HCT116 (cell line): ENCODE data around the gene MED13L. TPM values are rescaled to one million over a fixed set of nuclear protein-coding genes. Genes with fewer than 3 reads are reported as not detected.

Experiments
- ATAC-seq: fragments of 200-7000 bp; cut with Tn5 transposase; 2 replicates; pipeline ENCODE4 v1.9.1; 2020; ENCODE audit warnings: mild to moderate bottlenecking, moderate library complexity
- BruUV-seq: library from RNA; stranded (reverse); fragments of 400-500 nt; replicated peaks from 2 replicates; lab custom pipeline; 2021; lab: Mats Ljungman, UMichigan
- CTCF ChIA-PET: fragments of 300-600 bp; sonication (Branson Sonifier 250); formaldehyde crosslinking; loops from one replicate; lab custom pipeline; 2021; ENCODE audit warnings: antibody characterized with exemption; lab: Charles Lee
- POLR2A ChIA-PET: fragments of 300-600, 350-600 bp; sonication (Branson Sonifier 250); formaldehyde crosslinking; loops from one replicate; lab custom pipeline; 2021; ENCODE audit warnings: antibody characterized with exemption; lab: Charles Lee
- RAD21 ChIA-PET, 2 experiments: fragments of 300-600 bp; sonication (Branson Sonifier 250); formaldehyde crosslinking; loops; one replicate each; lab custom pipeline; 2023; ENCODE audit warnings: low total read pairs in 2 of 2; ENCODE audit not compliant: uncharacterized antibody in 2 of 2, unreplicated experiment in 2 of 2, low non-redundant PET in 1 of 2; lab: Charles Lee
- DNase-seq: peaks from one replicate; pipeline ENCODE4 v3.0.0-alpha.2; 2010; ENCODE audit warnings: low read depth, low spot score
- H2AFZ ChIP-seq: fragments of 200-600 bp; shearing (Covaris generic), sonication (generic); 2 replicates; pipeline ENCODE4 v1.6.1; 2017; ENCODE audit warnings: low read depth, mixed run types, mixed read lengths, antibody characterized with exemption, low read length; ENCODE audit not compliant: poor library complexity, severe bottlenecking
- H3K27ac ChIP-seq: 2 replicates; pipeline ENCODE4 v1.5.1; 2012; ENCODE audit warnings: low read depth, low read length
- H3K27me3 ChIP-seq: fragments of 200-600 bp; sonication (generic); 2 replicates; pipeline ENCODE4 v1.6.1; 2016; ENCODE audit warnings: mixed run types, low read length, mixed read lengths; ENCODE audit not compliant: insufficient read depth
- H3K36me3 ChIP-seq, 2 experiments: fragments of 200-500 bp in 1 of 2; fragments of 200-600 bp in 1 of 2; sonication (Bioruptor generic) in 1 of 2; sonication (generic) in 1 of 2; 2 replicates each; pipeline versions ENCODE4 v1.5.1 to v1.6.1; 2014 to 2016; ENCODE audit warnings: low read length in 2 of 2, inconsistent platforms in 1 of 2, mixed read lengths in 1 of 2, mixed run types in 1 of 2; ENCODE audit not compliant: insufficient read depth in 2 of 2, control insufficient read depth in 1 of 2
- H3K4me1 ChIP-seq, 2 experiments: fragments of 200-600 bp in 1 of 2; sonication (generic) in 1 of 2; 2 replicates each; pipeline versions ENCODE4 v1.5.1 to v1.6.1; 2012 to 2017; ENCODE audit warnings: low read length in 2 of 2, inconsistent platforms in 1 of 2, mild to moderate bottlenecking in 1 of 2, mixed read lengths in 1 of 2, mixed run types in 1 of 2, moderate library complexity in 1 of 2; ENCODE audit not compliant: insufficient read depth in 2 of 2, control insufficient read depth in 1 of 2
- H3K4me2 ChIP-seq: fragments of 200-600 bp; sonication (generic); 2 replicates; pipeline ENCODE4 v1.6.1; 2017; ENCODE audit warnings: mixed run types, low read length, mixed read lengths
- H3K4me3 ChIP-seq, 2 experiments: fragments of 200-600 bp in 1 of 2; sonication (generic) in 1 of 2; replicated peaks in 1 of 2; 2 replicates each; pipeline ENCODE4 v1.5.1; 2011 to 2016; ENCODE audit warnings: low read length in 2 of 2, control low read depth in 1 of 2, low read depth in 1 of 2, mild to moderate bottlenecking in 1 of 2, mixed read lengths in 1 of 2, mixed run types in 1 of 2
- H3K79me2 ChIP-seq: fragments of 200-600 bp; sonication (generic); 2 replicates; pipeline ENCODE4 v1.6.1; 2017; ENCODE audit warnings: mild to moderate bottlenecking, mixed run types, low read length, moderate library complexity, mixed read lengths; ENCODE audit not compliant: insufficient read depth
- H3K9ac ChIP-seq: fragments of 200-600 bp; sonication (generic); 2 replicates; pipeline ENCODE4 v1.6.1; 2016; ENCODE audit warnings: low read length, mixed read lengths
- H3K9me2 ChIP-seq: fragments of 200-600 bp; sonication (generic), shearing (Covaris generic); 2 replicates; pipeline ENCODE4 v1.6.1; 2017; ENCODE audit warnings: mixed run types, mild to moderate bottlenecking, moderate library complexity; ENCODE audit not compliant: insufficient read depth
- H3K9me3 ChIP-seq, 2 experiments: fragments of 200-500 bp in 1 of 2; fragments of 200-600 bp in 1 of 2; sonication (Bioruptor generic) in 1 of 2; sonication (generic) in 1 of 2; 2 replicates each; pipeline ENCODE4 v1.6.1; 2014 to 2017; ENCODE audit warnings: low read length in 2 of 2, mixed read lengths in 2 of 2, inconsistent platforms in 1 of 2, low read depth in 1 of 2, mild to moderate bottlenecking in 1 of 2, mixed run types in 1 of 2, moderate library complexity in 1 of 2; ENCODE audit not compliant: control insufficient read depth in 1 of 2, insufficient read depth in 1 of 2
- H4K20me1 ChIP-seq: fragments of 200-600 bp; sonication (generic), shearing (Covaris generic); 2 replicates; pipeline ENCODE4 v1.6.1; 2017; ENCODE audit warnings: mixed run types, mild to moderate bottlenecking, moderate library complexity; ENCODE audit not compliant: insufficient read depth
- CBX3 ChIP-seq: IDR thresholded peaks from 2 replicates; pipeline ENCODE4 v1.6.1; 2012; ENCODE audit warnings: low read depth
- CEBPB ChIP-seq: IDR thresholded peaks from 2 replicates; pipeline ENCODE4 v1.6.1; 2012; ENCODE audit warnings: low read depth
- EGR1 ChIP-seq: IDR thresholded peaks from 2 replicates; pipeline ENCODE4 v1.6.1; 2012; ENCODE audit warnings: low read depth
- EZH2phosphoT487 ChIP-seq: fragments of 200-600 bp; IDR thresholded peaks from 2 replicates; pipeline ENCODE4 v1.6.1; 2018; ENCODE audit warnings: antibody characterized with exemption, borderline replicate concordance
- MAX ChIP-seq: IDR thresholded peaks from 2 replicates; pipeline ENCODE4 v1.6.1; 2012
- POLR2A ChIP-seq: IDR thresholded peaks from 2 replicates; pipeline ENCODE4 v1.7.0; 2011; ENCODE audit warnings: borderline replicate concordance; ENCODE audit not compliant: insufficient read depth, insufficient read length; ENCODE audit errors: extremely low read depth
- POLR2AphosphoS5 ChIP-seq: IDR thresholded peaks from 2 replicates; pipeline ENCODE4 v1.6.1; 2011; ENCODE audit warnings: mild to moderate bottlenecking, low read depth, low read length, moderate library complexity
- REST ChIP-seq: IDR thresholded peaks from 2 replicates; pipeline ENCODE4 v1.6.1; 2012; ENCODE audit warnings: low read depth
- SIN3A ChIP-seq: IDR thresholded peaks from 2 replicates; pipeline ENCODE4 v1.6.1; 2012; ENCODE audit warnings: low read depth
- SP1 ChIP-seq: IDR thresholded peaks from 2 replicates; pipeline ENCODE4 v1.6.1; 2012; ENCODE audit warnings: low read depth
- SRF ChIP-seq: IDR thresholded peaks from 2 replicates; pipeline ENCODE4 v1.6.1; 2012; ENCODE audit warnings: low read depth
- YY1 ChIP-seq: IDR thresholded peaks from 2 replicates; pipeline ENCODE4 v1.6.1; 2011; ENCODE audit warnings: low read length, low read depth, moderate library complexity, mild to moderate bottlenecking; ENCODE audit not compliant: insufficient replicate concordance; ENCODE audit errors: extremely low read depth
- ZBTB33 ChIP-seq: IDR thresholded peaks from 2 replicates; pipeline ENCODE4 v1.6.1; 2011; ENCODE audit warnings: mild to moderate bottlenecking, low read length, moderate library complexity; ENCODE audit not compliant: insufficient replicate concordance; ENCODE audit errors: extremely low read depth
- ZFX ChIP-seq: fragments of 450-650 bp; IDR thresholded peaks from 2 replicates; pipeline ENCODE4 v1.6.1; 2017
- intact Hi-C: fragments of 100-400 bp; cut with micrococcal nuclease; formaldehyde crosslinking; loops from 2 replicates; pipeline ENCODE4 v1.10.0; 2022
- total RNA-seq: library from RNA; stranded (reverse); gene quantifications from one replicate; pipeline ENCODE4 v1.2.1, GENCODE V29; 2021; ENCODE audit not compliant: unreplicated experiment
- TF ChIP-seq, protein P1 (sequence below): IDR thresholded peaks from 2 replicates; pipeline ENCODE4 v1.6.1; 2012

MED13L gene
- total RNA-seq, 1 experiment from 2014 or later, result 176 TPM

GRCh38 chr12:116216022-116216756, 61.3 kb downstream of the MED13L start:
- DNase-seq, result no peak
- CTCF ChIA-PET, result no interaction called here

More at GRCh38 chr12:116216022-116216756, 61.3 kb downstream of the MED13L start:
- BruUV-seq, result TSS peak; percentile 3
- intact Hi-C loops, result no loop called here
- TF ChIP-seq SIN3A, result no peak
- TF ChIP-seq YY1, result no peak
- no peak for TF ChIP-seq EGR1
- no peak for TF ChIP-seq POLR2A
- TF ChIP-seq CEBPB, result no peak
- no peak for TF ChIP-seq CBX3
- no peak for TF ChIP-seq POLR2AphosphoS5
- TF ChIP-seq EZH2phosphoT487, result no peak
- no peak for TF ChIP-seq REST
- no peak for TF ChIP-seq SP1
- TF ChIP-seq SRF, result no peak
- TF ChIP-seq, protein P1, sequence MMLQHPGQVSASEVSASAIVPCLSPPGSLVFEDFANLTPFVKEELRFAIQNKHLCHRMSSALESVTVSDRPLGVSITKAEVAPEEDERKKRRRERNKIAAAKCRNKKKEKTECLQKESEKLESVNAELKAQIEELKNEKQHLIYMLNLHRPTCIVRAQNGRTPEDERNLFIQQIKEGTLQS, result no peak
- TF ChIP-seq ZFX, result no peak
- TF ChIP-seq ZBTB33, result no peak
- TF ChIP-seq MAX, result no peak
- H3K9me2 ChIP-seq, result no peaks in the 10 kb centered on the region
- no peak overlapping the region for H3K9ac ChIP-seq
- no peaks in the 10 kb centered on the region for H3K9me3 ChIP-seq
- RAD21 ChIA-PET, result no interaction called here
- H3K4me3 ChIP-seq, result no peak overlapping the region
- no peak overlapping the region for H3K4me2 ChIP-seq
- peaks cover 60% of the 10 kb centered on the region for H4K20me1 ChIP-seq
- no peaks in the 10 kb centered on the region for H3K36me3 ChIP-seq
- peaks cover 25 to 38% of the 10 kb centered on the region in 2 experiments for H3K4me1 ChIP-seq
- no peaks in the 10 kb centered on the region for H3K27me3 ChIP-seq
- H2AFZ ChIP-seq, result no peak overlapping the region
- H3K79me2 ChIP-seq, result peaks cover 100% of the 10 kb centered on the region
- no peak for ATAC-seq
- POLR2A ChIA-PET, result no interaction called here
- no peak overlapping the region for H3K27ac ChIP-seq
